Caco-2 (cell line): ENCODE data around the gene IZUMO4. TPM values are rescaled to one million over a fixed set of nuclear protein-coding genes. Genes with fewer than 3 reads are reported as not detected.

Experiments
- BruUV-seq: library from RNA; stranded (reverse); fragments of 400-500 nt; replicated peaks from 2 replicates; lab custom pipeline; 2021; lab: Mats Ljungman, UMichigan
- CTCF ChIA-PET: fragments of 300-600 bp; sonication (Branson Sonifier 250); formaldehyde crosslinking; loops from one replicate; lab custom pipeline; 2022; ENCODE audit warnings: antibody characterized with exemption; lab: Charles Lee
- POLR2A ChIA-PET: fragments of 300-600 bp; sonication (Branson Sonifier 250); formaldehyde crosslinking; loops from one replicate; lab custom pipeline; 2022; ENCODE audit warnings: antibody characterized with exemption; lab: Charles Lee
- DNase-seq, 2 experiments: peaks; one replicate each; pipeline versions ENCODE4 v3.0.0 to v3.0.0-alpha.2; 2020 to 2022
- H3K27me3 ChIP-seq: replicated peaks from 2 replicates; pipeline ENCODE4 v1.6.0; 2011; ENCODE audit warnings: low read length; ENCODE audit not compliant: control insufficient read depth, insufficient read depth
- H3K36me3 ChIP-seq: 2 replicates; pipeline ENCODE4 v1.5.1; 2011; ENCODE audit warnings: low read length; ENCODE audit not compliant: control insufficient read depth, insufficient read depth
- H3K4me1 ChIP-seq: fragments of 250-450 bp; sonication (Bioruptor Pico); 2 replicates; pipeline ENCODE4 v1.5.1; 2020; ENCODE audit warnings: mild to moderate bottlenecking
- H3K4me3 ChIP-seq: 2 replicates; pipeline ENCODE4 v1.5.1; 2011; ENCODE audit warnings: low read depth, mild to moderate bottlenecking, control low read depth, low read length
- H3K9me3 ChIP-seq: fragments of 250-450 bp; sonication (Bioruptor Pico); 2 replicates; pipeline ENCODE4 v1.5.1; 2020; ENCODE audit warnings: mild to moderate bottlenecking, moderate library complexity
- H3K27ac Mint-ChIP-seq: one replicate; pipeline ENCODE4 v1.8.0; 2022; ENCODE audit warnings: mixed read lengths; ENCODE audit not compliant: unreplicated experiment
- H3K27me3 Mint-ChIP-seq: one replicate; pipeline ENCODE4 v1.8.0; 2022; ENCODE audit warnings: mixed read lengths; ENCODE audit not compliant: insufficient read depth, unreplicated experiment
- H3K36me3 Mint-ChIP-seq: one replicate; pipeline ENCODE4 v1.8.0; 2022; ENCODE audit warnings: mild to moderate bottlenecking, mixed read lengths; ENCODE audit not compliant: insufficient read depth, unreplicated experiment
- H3K4me1 Mint-ChIP-seq: one replicate; pipeline ENCODE4 v1.8.0; 2022; ENCODE audit warnings: low read depth, mixed read lengths; ENCODE audit not compliant: unreplicated experiment
- H3K4me3 Mint-ChIP-seq: one replicate; pipeline ENCODE4 v1.8.0; 2022; ENCODE audit warnings: mild to moderate bottlenecking, moderate library complexity, mixed read lengths; ENCODE audit not compliant: unreplicated experiment
- H3K9me3 Mint-ChIP-seq: one replicate; pipeline ENCODE4 v1.8.0; 2022; ENCODE audit warnings: mixed read lengths; ENCODE audit not compliant: unreplicated experiment
- intact Hi-C: fragments of 100-400 bp; cut with micrococcal nuclease; formaldehyde crosslinking; loops from one replicate; pipeline ENCODE4 v1.10.0; 2022; ENCODE audit not compliant: unreplicated experiment
- total RNA-seq: library from RNA; stranded (reverse); gene quantifications from 2 replicates; pipeline ENCODE4 v1.2.3, GENCODE V29; 2022
- TF ChIP-seq, protein P1 (sequence below), 2 experiments: fragments of 200-600 bp in 1 of 2; IDR thresholded peaks; 1 replicate in 1 of 2; 2 replicates in 1 of 2; pipeline versions ENCODE4 v1.5.1 to v1.8.0; 2011 to 2022; ENCODE audit warnings: antibody characterized with exemption in 1 of 2, control low read depth in 1 of 2, inconsistent platforms in 1 of 2, low read depth in 1 of 2, low read length in 1 of 2, mild to moderate bottlenecking in 1 of 2, moderate library complexity in 1 of 2; ENCODE audit not compliant: insufficient read depth in 1 of 2, severe bottlenecking in 1 of 2, unreplicated experiment in 1 of 2

Gene IZUMO4
- total RNA-seq, 1 experiment from 2014 or later: 1.1 TPM

DNA sequence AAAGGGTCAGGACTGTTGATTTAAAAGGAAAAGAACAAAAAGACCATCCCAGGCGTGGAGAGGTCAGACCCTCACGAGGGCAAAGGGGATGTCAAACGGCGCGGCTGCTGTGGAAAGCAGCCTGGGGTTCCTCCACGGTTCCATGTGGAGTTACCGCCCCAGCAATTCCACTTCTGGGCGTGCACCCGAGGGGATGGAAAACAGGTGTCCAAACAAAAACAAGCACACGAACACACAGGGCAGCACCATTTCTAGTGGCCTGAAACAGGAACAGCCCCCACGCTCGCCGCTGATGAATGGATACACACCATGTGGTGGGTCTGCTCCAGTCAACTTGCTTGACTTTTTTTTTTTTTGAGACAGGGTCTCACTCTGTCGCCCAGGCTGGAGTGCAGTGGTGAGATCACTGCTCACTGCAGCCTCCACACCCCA lies 43.4 kb downstream of the IZUMO4 start:
- Mint-ChIP-seq H3K27me3 (no peaks in the 10 kb centered on the region), H3K4me3 (no peak overlapping the region), H3K4me1 (no peaks in the 10 kb centered on the region), H3K27ac (no peak overlapping the region), H3K9me3 (no peaks in the 10 kb centered on the region), H3K36me3 (peaks cover 72% of the 10 kb centered on the region)
- H3K27me3 ChIP-seq: no peaks in the 10 kb centered on the region
- DNase-seq: no peak
- no peaks in the 10 kb centered on the region for H3K4me1 ChIP-seq
- POLR2A ChIA-PET: no interaction called here
- CTCF ChIA-PET: no interaction called here
- no peaks in the 10 kb centered on the region for H3K9me3 ChIP-seq
- no peak overlapping the region for H3K4me3 ChIP-seq
- TF ChIP-seq, protein P1, sequence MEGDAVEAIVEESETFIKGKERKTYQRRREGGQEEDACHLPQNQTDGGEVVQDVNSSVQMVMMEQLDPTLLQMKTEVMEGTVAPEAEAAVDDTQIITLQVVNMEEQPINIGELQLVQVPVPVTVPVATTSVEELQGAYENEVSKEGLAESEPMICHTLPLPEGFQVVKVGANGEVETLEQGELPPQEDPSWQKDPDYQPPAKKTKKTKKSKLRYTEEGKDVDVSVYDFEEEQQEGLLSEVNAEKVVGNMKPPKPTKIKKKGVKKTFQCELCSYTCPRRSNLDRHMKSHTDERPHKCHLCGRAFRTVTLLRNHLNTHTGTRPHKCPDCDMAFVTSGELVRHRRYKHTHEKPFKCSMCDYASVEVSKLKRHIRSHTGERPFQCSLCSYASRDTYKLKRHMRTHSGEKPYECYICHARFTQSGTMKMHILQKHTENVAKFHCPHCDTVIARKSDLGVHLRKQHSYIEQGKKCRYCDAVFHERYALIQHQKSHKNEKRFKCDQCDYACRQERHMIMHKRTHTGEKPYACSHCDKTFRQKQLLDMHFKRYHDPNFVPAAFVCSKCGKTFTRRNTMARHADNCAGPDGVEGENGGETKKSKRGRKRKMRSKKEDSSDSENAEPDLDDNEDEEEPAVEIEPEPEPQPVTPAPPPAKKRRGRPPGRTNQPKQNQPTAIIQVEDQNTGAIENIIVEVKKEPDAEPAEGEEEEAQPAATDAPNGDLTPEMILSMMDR (IDR thresholded peaks at IDR 0.05; ENCODE audit: insufficient read depth in 1 of 2, low read depth in 1 of 2, low read length in 1 of 2, severe bottlenecking in 1 of 2, unreplicated experiment in 1 of 2): no peak
- intact Hi-C loops: no loop called here
- H3K36me3 ChIP-seq: peaks cover 1% of the 10 kb centered on the region; the same call in 1 of the 2 replicates
- no TSS peak for BruUV-seq

DNA sequence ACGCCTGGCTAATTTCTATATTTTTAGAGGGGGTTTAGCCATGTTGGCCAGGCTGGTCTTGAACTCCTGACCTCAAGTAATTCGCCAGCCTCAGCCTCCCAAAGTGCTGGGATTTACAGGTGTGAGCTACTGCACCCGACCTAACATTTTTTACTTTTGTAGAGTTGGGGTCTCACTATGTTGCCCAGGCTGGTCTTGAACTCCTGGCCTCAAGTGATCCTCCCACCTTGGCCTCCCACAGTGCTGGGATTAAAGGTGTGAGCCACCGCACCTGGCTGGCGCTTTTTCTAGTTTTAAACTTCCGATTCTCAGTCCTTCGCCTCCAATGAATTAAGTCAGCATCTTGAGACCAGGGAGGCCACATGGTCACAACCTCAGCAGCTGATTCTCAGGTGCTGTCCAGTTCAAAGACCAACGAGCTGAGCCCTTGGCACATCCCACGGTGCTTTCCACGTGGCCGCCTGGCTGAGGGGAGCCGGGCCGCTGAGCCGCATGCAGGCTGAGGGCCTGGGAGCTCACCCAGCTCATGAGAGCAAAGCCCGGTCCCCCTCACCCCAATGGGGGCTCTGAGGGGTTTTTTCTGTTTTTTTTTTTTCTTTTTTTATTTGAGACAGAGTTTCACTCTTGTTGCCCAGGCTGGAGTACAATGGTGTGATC lies 45.6 kb downstream of the IZUMO4 start:
- H3K27me3 ChIP-seq: no peaks in the 10 kb centered on the region
- TF ChIP-seq, protein P1 (IDR thresholded peaks at IDR 0.05; ENCODE audit: insufficient read depth in 1 of 2, low read depth in 1 of 2, low read length in 1 of 2, severe bottlenecking in 1 of 2, unreplicated experiment in 1 of 2): no peak
- H3K36me3 ChIP-seq: no peaks in the 10 kb centered on the region; the same call in 1 of the 2 replicates
- Mint-ChIP-seq H3K4me3 (no peak overlapping the region), H3K36me3 (peaks cover 67% of the 10 kb centered on the region), H3K9me3 (no peaks in the 10 kb centered on the region), H3K4me1 (no peaks in the 10 kb centered on the region), H3K27me3 (no peaks in the 10 kb centered on the region), H3K27ac (no peak overlapping the region)
- ChIA-PET CTCF (no interaction called here), POLR2A (no interaction called here)
- BruUV-seq: no TSS peak
- H3K4me3 ChIP-seq: no peak overlapping the region
- intact Hi-C loops: no loop called here
- H3K4me1 ChIP-seq: no peaks in the 10 kb centered on the region
- DNase-seq: no peak
- no peaks in the 10 kb centered on the region for H3K9me3 ChIP-seq

DNA sequence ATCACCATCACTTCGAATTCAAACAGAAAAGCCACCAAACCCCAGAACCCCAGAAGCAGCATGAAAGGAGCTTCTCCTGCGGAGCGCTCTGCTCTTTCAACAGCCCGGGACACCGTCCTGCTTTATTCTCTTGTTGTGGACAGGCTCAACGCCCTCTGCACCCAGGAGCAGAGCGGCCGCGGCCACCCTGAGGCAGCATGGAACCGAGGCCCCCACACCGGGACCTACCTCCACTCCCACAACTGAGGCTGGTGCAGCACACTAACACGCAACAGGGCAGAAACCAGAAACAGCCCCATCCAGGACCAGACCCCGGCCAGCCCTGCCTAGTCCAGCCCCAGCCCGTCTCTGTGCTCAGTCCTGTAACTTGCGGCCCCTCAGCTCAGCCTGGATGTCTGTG lies 47.5 kb downstream of the IZUMO4 start:
- TF ChIP-seq, protein P1 (IDR thresholded peaks at IDR 0.05; ENCODE audit: insufficient read depth in 1 of 2, low read depth in 1 of 2, low read length in 1 of 2, severe bottlenecking in 1 of 2, unreplicated experiment in 1 of 2): no peak
- no peaks in the 10 kb centered on the region for H3K27me3 Mint-ChIP-seq
- H3K36me3 ChIP-seq: no peaks in the 10 kb centered on the region; the same call in 1 of the 2 replicates
- intact Hi-C loops: no loop called here
- H3K9me3 Mint-ChIP-seq: no peaks in the 10 kb centered on the region
- H3K4me3 ChIP-seq: no peak overlapping the region
- no peaks in the 10 kb centered on the region for H3K9me3 ChIP-seq
- no peak overlapping the region for H3K27ac Mint-ChIP-seq
- DNase-seq: no peak
- H3K27me3 ChIP-seq: no peaks in the 10 kb centered on the region
- no peaks in the 10 kb centered on the region for H3K4me1 Mint-ChIP-seq
- POLR2A ChIA-PET: no interaction called here
- no peaks in the 10 kb centered on the region for H3K4me1 ChIP-seq
- no TSS peak for BruUV-seq
- no peak overlapping the region for H3K4me3 Mint-ChIP-seq
- peaks cover 59% of the 10 kb centered on the region for H3K36me3 Mint-ChIP-seq
- CTCF ChIA-PET: no interaction called here
